Measurements from ENCODE around the gene CFAP65. TPM values are rescaled to one million over a fixed set of nuclear protein-coding genes. Genes with fewer than 3 reads are reported as not detected.

Gene CFAP65
- polyA plus RNA-seq, 1 donor (not counting 4 experiments of a cell fraction or from before 2014, with no cell fraction given) = not detected

DNA sequence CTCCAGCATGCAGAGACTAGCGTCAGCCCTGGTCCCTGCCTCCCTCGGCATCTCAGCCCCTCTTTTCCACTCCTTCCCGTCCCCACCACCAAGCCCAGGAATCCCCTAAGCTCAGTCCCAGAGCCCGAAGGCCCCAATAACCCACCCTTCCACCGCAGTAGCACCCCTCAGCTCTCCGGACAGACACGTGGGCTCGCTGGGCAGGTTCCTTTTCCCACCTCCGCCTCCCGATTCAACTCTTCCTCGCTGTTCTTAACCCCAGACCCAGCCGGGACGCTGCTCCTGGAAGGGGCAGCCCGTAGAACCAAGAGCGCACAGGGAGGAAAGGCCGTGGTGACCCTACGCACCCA lies 18.0 kb upstream of the CFAP65 start:
- Histone ChIP-seq H3K27me3 (ENCODE audit: control insufficient read depth, extremely low read depth, insufficient read depth, low read length) (peaks cover 91% of the 10 kb centered on the region), H3K9me3 (ENCODE audit: control insufficient read depth, low read depth, low read length) (no peaks in the 10 kb centered on the region), H2AFZ (ENCODE audit: control insufficient read depth, low read length) (no peak overlapping the region), H3K4me2 (ENCODE audit: control insufficient read depth, extremely low read depth, insufficient read depth, low read depth, low read length) (no peak overlapping the region), H3K36me3 (ENCODE audit: control insufficient read depth in 2 of 2, extremely low read depth in 1 of 2, insufficient read depth in 2 of 2, low read length in 2 of 2) (no peaks in the 10 kb centered on the region), H3K4me1 (ENCODE audit: control insufficient read depth, extremely low read depth, insufficient read depth, low read length) (peaks cover 8% of the 10 kb centered on the region), H4K20me1 (ENCODE audit: control insufficient read depth, extremely low read depth, insufficient read depth, low read length) (peaks cover 2% of the 10 kb centered on the region), H3K27ac (ENCODE audit: control insufficient read depth, insufficient read depth, low read length) (no peak overlapping the region), H3K9ac (ENCODE audit: control insufficient read depth, extremely low read depth, insufficient read depth, low read length) (no peak overlapping the region), H3K4me3 (ENCODE audit: control insufficient read depth in 2 of 3, extremely low read depth in 1 of 3, insufficient read depth in 2 of 3, low read depth in 1 of 3, low read length in 3 of 3) (no peak overlapping the region), H3K79me2 (ENCODE audit: control insufficient read depth, insufficient read depth, low read length) (no peaks in the 10 kb centered on the region), H3K9me1 (ENCODE audit: control insufficient read depth, extremely low read depth, insufficient read depth, low read length) (no peaks in the 10 kb centered on the region)
- dilution Hi-C loops (cut with MboI; ENCODE audit: extremely low pct_ligation_motif_present, low sequenced_read_pairs) = no loop called here
- FAIRE-seq (no peak), DNase-seq (ENCODE audit: low read depth, low spot score) (no peak)
- no peak for TF ChIP-seq EZH2 (IDR thresholded peaks at IDR 0.05; ENCODE audit: low read length)
- TF ChIP-seq, protein P1, sequence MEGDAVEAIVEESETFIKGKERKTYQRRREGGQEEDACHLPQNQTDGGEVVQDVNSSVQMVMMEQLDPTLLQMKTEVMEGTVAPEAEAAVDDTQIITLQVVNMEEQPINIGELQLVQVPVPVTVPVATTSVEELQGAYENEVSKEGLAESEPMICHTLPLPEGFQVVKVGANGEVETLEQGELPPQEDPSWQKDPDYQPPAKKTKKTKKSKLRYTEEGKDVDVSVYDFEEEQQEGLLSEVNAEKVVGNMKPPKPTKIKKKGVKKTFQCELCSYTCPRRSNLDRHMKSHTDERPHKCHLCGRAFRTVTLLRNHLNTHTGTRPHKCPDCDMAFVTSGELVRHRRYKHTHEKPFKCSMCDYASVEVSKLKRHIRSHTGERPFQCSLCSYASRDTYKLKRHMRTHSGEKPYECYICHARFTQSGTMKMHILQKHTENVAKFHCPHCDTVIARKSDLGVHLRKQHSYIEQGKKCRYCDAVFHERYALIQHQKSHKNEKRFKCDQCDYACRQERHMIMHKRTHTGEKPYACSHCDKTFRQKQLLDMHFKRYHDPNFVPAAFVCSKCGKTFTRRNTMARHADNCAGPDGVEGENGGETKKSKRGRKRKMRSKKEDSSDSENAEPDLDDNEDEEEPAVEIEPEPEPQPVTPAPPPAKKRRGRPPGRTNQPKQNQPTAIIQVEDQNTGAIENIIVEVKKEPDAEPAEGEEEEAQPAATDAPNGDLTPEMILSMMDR (optimal IDR thresholded peaks at IDR 0.05 in 1 of 3, IDR thresholded peaks at IDR 0.05 in 1 of 3, conservative IDR thresholded peaks at IDR 0.05 in 1 of 3; ENCODE audit: extremely low read depth in 1 of 3, insufficient read depth in 2 of 3, low read length in 3 of 3) = no peak

DNA sequence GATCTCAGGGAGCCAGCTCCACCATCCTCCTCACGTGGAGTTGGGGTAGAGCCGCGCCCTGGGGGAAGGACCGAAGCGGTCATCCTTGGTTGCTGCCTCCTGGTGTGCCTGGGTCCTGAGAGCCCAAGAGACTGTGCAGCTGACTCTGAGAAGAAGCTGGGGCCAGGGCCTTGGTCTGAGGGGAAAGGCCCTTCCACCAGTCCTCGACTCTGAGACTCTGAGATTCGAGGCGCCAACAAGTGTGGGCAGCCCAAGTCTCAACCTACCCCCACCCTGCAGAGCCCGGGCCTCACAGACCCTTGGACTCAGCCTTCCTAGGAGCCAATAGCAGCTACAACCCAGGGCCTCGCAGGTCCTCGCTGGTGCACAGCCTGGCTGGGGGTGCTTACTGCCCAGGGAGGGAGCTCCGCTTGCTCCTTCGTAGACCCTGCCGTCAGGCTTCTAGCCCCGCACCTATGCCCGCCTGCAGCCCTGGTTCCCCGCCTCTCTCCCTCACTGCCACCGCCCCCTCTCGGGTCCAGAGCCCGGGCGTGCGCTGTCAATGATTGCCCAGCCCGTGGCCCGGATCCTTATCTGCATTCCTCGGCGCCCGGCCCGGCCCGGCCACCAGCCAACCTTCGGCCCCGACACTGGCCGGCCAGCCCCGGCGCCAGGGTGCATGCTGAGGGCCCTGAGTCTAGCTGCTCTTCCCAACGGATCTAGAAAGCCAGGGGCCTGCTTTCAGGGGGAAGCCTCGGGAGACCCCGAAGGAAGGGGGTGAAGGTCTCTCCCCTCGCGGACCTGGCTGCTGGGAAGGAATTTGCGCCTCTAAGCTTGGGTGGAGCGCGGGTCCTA lies 17.4 kb upstream of the CFAP65 start:
- Histone ChIP-seq H3K27ac (ENCODE audit: control insufficient read depth, insufficient read depth, low read length) (no peak overlapping the region), H3K36me3 (ENCODE audit: control insufficient read depth in 2 of 2, extremely low read depth in 1 of 2, insufficient read depth in 2 of 2, low read length in 2 of 2) (no peaks in the 10 kb centered on the region), H3K9ac (ENCODE audit: control insufficient read depth, extremely low read depth, insufficient read depth, low read length) (no peak overlapping the region), H3K9me1 (ENCODE audit: control insufficient read depth, extremely low read depth, insufficient read depth, low read length) (no peaks in the 10 kb centered on the region), H3K27me3 (ENCODE audit: control insufficient read depth, extremely low read depth, insufficient read depth, low read length) (peaks cover 88% of the 10 kb centered on the region), H4K20me1 (ENCODE audit: control insufficient read depth, extremely low read depth, insufficient read depth, low read length) (peaks cover 2% of the 10 kb centered on the region), H3K4me2 (ENCODE audit: control insufficient read depth, extremely low read depth, insufficient read depth, low read depth, low read length) (no peak overlapping the region), H3K4me3 (ENCODE audit: control insufficient read depth in 2 of 3, extremely low read depth in 1 of 3, insufficient read depth in 2 of 3, low read depth in 1 of 3, low read length in 3 of 3) (no peak overlapping the region), H3K9me3 (ENCODE audit: control insufficient read depth, low read depth, low read length) (no peaks in the 10 kb centered on the region), H3K79me2 (ENCODE audit: control insufficient read depth, insufficient read depth, low read length) (no peaks in the 10 kb centered on the region), H3K4me1 (ENCODE audit: control insufficient read depth, extremely low read depth, insufficient read depth, low read length) (peaks cover 8% of the 10 kb centered on the region), H2AFZ (ENCODE audit: control insufficient read depth, low read length) (no peak overlapping the region)
- DNase-seq (ENCODE audit: low read depth, low spot score) (no peak), FAIRE-seq (no peak)
- dilution Hi-C loops (cut with MboI; ENCODE audit: extremely low pct_ligation_motif_present, low sequenced_read_pairs) = no loop called here
- TF ChIP-seq EZH2 (IDR thresholded peaks at IDR 0.05; ENCODE audit: low read length) = peak; percentile 9
- TF ChIP-seq, protein P1 (optimal IDR thresholded peaks at IDR 0.05 in 1 of 3, IDR thresholded peaks at IDR 0.05 in 1 of 3, conservative IDR thresholded peaks at IDR 0.05 in 1 of 3; ENCODE audit: extremely low read depth in 1 of 3, insufficient read depth in 2 of 3, low read length in 3 of 3) = no peak

Data from keratinocyte (primary cell).